NCI-H524 treated with DMSO at 0.1 percent for 48 hours (cell line): ENCODE results near the gene AGL.
"Not testable (repeated sequence)": the region's sequence is repeated elsewhere in the genome, so short reads cannot be mapped to it uniquely, and the experiment has no call there.

Experiments used
- DNase-seq: peaks from one replicate; lab custom pipeline; 2025; lab: John Stamatoyannopoulos, UW

AGL gene

GRCh38 chr1:99943223-99943794, 93.1 kb downstream of the AGL start:
- DNase-seq = peak; percentile 92

GRCh38 chr1:99944192-99944591, 94.0 kb downstream of the AGL start:
- no peak for DNase-seq

GRCh38 chr1:99945174-99945573, 95.0 kb downstream of the AGL start:
- no peak for DNase-seq

- DNase-seq = no peak
These were observed 100.3 kb downstream of the AGL start for GRCh38 chr1:99950486-99950885.

GRCh38 chr1:99952522-99952921, 102.4 kb downstream of the AGL start:
- no peak for DNase-seq

- no peak for DNase-seq
These were observed 105.2 kb downstream of the AGL start for GRCh38 chr1:99955375-99955774.

- no peak for DNase-seq
These were observed 106.6 kb downstream of the AGL start for GRCh38 chr1:99956755-99957154.

- DNase-seq = no peak
These were observed 107.7 kb downstream of the AGL start for GRCh38 chr1:99957818-99958217.

GRCh38 chr1:99959189-99959705, 109.1 kb downstream of the AGL start:
- not testable (repeated sequence) for DNase-seq

GRCh38 chr1:99960260-99960659, 110.1 kb downstream of the AGL start:
- DNase-seq = not testable (repeated sequence)

GRCh38 chr1:99963041-99963795, 113.1 kb downstream of the AGL start:
- DNase-seq = no peak

- no peak for DNase-seq
These were observed 114.6 kb downstream of the AGL start for GRCh38 chr1:99964806-99965205.

- no peak for DNase-seq
These were observed 115.7 kb downstream of the AGL start for GRCh38 chr1:99965646-99966375.

- DNase-seq = no peak
These were observed 118.1 kb downstream of the AGL start for GRCh38 chr1:99968214-99968613.

GRCh38 chr1:99969260-99969728, 119.1 kb downstream of the AGL start:
- DNase-seq = no peak

GRCh38 chr1:99969729-99970621, 119.8 kb downstream of the AGL start, which contains the start of gene SLC35A3:
TSS of gene SLC35A3 (plus strand) at chr1:99969996. CDS start at chr1:99993555, 23,559 bp downstream.
- DNase-seq = peak; percentile 35

GRCh38 chr1:99970713-99971255, 120.6 kb downstream of the AGL start:
- DNase-seq = no peak

- not testable (repeated sequence) for DNase-seq
These were observed 121.9 kb downstream of the AGL start for GRCh38 chr1:99972066-99972465.
